ENCODE results near the gene TP53BP1.

Gene TP53BP1

GRCh38 chr15:43370975-43371974, 121.7 kb downstream of the TP53BP1 start, which contains the start of the genes TUBGCP4 and ZSCAN29:
TUBGCP4 (plus strand) TSS chr15:43371101; CDS start chr15:43371355, 254 bp downstream.
ZSCAN29 (minus strand) TSS chr15:43371043; CDS start chr15:43369913, 1,130 bp downstream.
- peak; percentile 72 to 98 (median 79) for DNase-seq
- intact Hi-C loops (cut with DNase I), result no loop called here

- peak in 3 of 10 donors; percentile 33 to 85 (median 73) for DNase-seq
- intact Hi-C loops (cut with DNase I), result no loop called here
These were observed 122.5 kb downstream of the TP53BP1 start for GRCh38 chr15:43370310-43370974.

GRCh38 chr15:43361313-43361903, 131.5 kb downstream of the TP53BP1 start:
- DNase-seq, result no peak
- intact Hi-C loops (cut with DNase I), result no loop called here

GRCh38 chr15:43360821-43361220, 132.1 kb downstream of the TP53BP1 start:
- intact Hi-C loops (cut with DNase I), result no loop called here
- no peak for DNase-seq
